Activated CD4-positive, alpha-beta memory T cell treated with anti-CD3 and anti-CD28 coated beads, Interleukin-2, amount 10 ng/mL, durations not matched to agents 7 days and 5 days (primary cell): ENCODE results near the gene FOSL1. TPM values are rescaled to one million over a fixed set of nuclear protein-coding genes. Genes with fewer than 3 reads are reported as not detected.
"Not testable (repeated sequence)": the region's sequence is repeated elsewhere in the genome, so short reads cannot be mapped to it uniquely, and the experiment has no call there.

Source experiments
- CTCF ChIA-PET: fragments of 350-600 bp; sonication (Branson Sonifier 250); formaldehyde crosslinking; loops from one replicate; lab custom pipeline; 2021; ENCODE audit warnings: antibody characterized with exemption, inconsistent platforms; lab: Charles Lee
- POLR2A ChIA-PET: fragments of 350-600 bp; sonication (Branson Sonifier 250); formaldehyde crosslinking; loops from one replicate; lab custom pipeline; 2021; ENCODE audit warnings: antibody characterized with exemption; lab: Charles Lee
- DNase-seq: peaks from one replicate; pipeline ENCODE4 v3.0.0-alpha.2; 2020
- H3K27ac Mint-ChIP-seq: one replicate; pipeline ENCODE4 v1.8.0; 2021; ENCODE audit warnings: mild to moderate bottlenecking, mixed read lengths
- H3K27me3 Mint-ChIP-seq: one replicate; pipeline ENCODE4 v1.8.0; 2021; ENCODE audit warnings: mixed read lengths
- H3K36me3 Mint-ChIP-seq: one replicate; pipeline ENCODE4 v1.8.0; 2021; ENCODE audit warnings: low read depth, mixed read lengths
- H3K4me1 Mint-ChIP-seq: one replicate; pipeline ENCODE4 v1.8.0; 2021; ENCODE audit warnings: mixed read lengths
- H3K4me3 Mint-ChIP-seq: one replicate; pipeline ENCODE4 v1.8.0; 2021; ENCODE audit warnings: mild to moderate bottlenecking, mixed read lengths
- H3K9me3 Mint-ChIP-seq: one replicate; pipeline ENCODE4 v1.8.0; 2021; ENCODE audit warnings: mixed read lengths
- total RNA-seq, 2 experiments: library from RNA; stranded (reverse); gene quantifications; one replicate each; pipeline ENCODE4 v1.2.3, GENCODE V29; 2021

Gene FOSL1
- total RNA-seq, 2 experiments from 2014 or later, result 4.5 to 5.0 TPM

GRCh38 chr11:65851811-65852507, 48.2 kb downstream of the FOSL1 start:
- Mint-ChIP-seq H3K4me1 (peaks cover 38% of the 10 kb centered on the region), H3K4me3 (no peak overlapping the region), H3K27me3 (no peaks in the 10 kb centered on the region), H3K9me3 (peaks cover 5% of the 10 kb centered on the region), H3K36me3 (peaks cover 66% of the 10 kb centered on the region), H3K27ac (no peak overlapping the region)
- CTCF ChIA-PET, result interaction anchor here (1.0 to 1.5 kb wide), 11 partner anchors 8 to 194 kb away, joined by 3 to 13 read pairs (median 3); partner anchors contain the start of genes BANF1, EIF1AD, FIBP and KAT5
- POLR2A ChIA-PET, result interaction anchor here (0.6 to 4.6 kb wide), 20 partner anchors 9 to 213 kb away, joined by 3 to 38 read pairs (median 4); partner anchors contain the start of genes CCDC85B, CTSW, FIBP and FOSL1
- DNase-seq, result no peak

GRCh38 chr11:65851083-65851579, 49.1 kb downstream of the FOSL1 start:
- no peak overlapping the region for H3K27ac Mint-ChIP-seq
- DNase-seq, result peak; percentile 29
- no peak overlapping the region for H3K4me3 Mint-ChIP-seq
- H3K9me3 Mint-ChIP-seq, result peaks cover 5% of the 10 kb centered on the region
- H3K36me3 Mint-ChIP-seq, result peaks cover 58% of the 10 kb centered on the region
- H3K27me3 Mint-ChIP-seq, result no peaks in the 10 kb centered on the region
- H3K4me1 Mint-ChIP-seq, result peaks cover 29% of the 10 kb centered on the region
- ChIA-PET POLR2A (interaction anchor here (0.6 to 4.6 kb wide), 20 partner anchors 9 to 212 kb away, joined by 3 to 38 read pairs (median 3); partner anchors contain the start of genes BANF1, CCDC85B, CTSW and EIF1AD), CTCF (interaction anchor here (1.0 to 1.5 kb wide), 10 partner anchors 9 to 194 kb away, joined by 3 to 13 read pairs (median 4); partner anchors contain the start of genes BANF1, EIF1AD, FIBP and KAT5)

GRCh38 chr11:65850217-65851082, 49.7 kb downstream of the FOSL1 start:
- H3K36me3 Mint-ChIP-seq, result peaks cover 51% of the 10 kb centered on the region
- H3K9me3 Mint-ChIP-seq, result peaks cover 5% of the 10 kb centered on the region
- H3K27me3 Mint-ChIP-seq, result no peaks in the 10 kb centered on the region
- no peak overlapping the region for H3K27ac Mint-ChIP-seq
- DNase-seq, result peak; percentile 17
- H3K4me1 Mint-ChIP-seq, result peaks cover 22% of the 10 kb centered on the region
- CTCF ChIA-PET, result interaction anchor here (1.0 to 2.6 kb wide), 8 partner anchors 9 to 195 kb away, joined by 3 to 13 read pairs (median 4); partner anchors contain the start of genes FIBP, KAT5 and MUS81
- POLR2A ChIA-PET, result interaction anchor here (0.7 to 4.6 kb wide), 13 partner anchors 8 to 172 kb away, joined by 3 to 38 read pairs (median 5); partner anchors contain the start of genes AP5B1, BANF1, CFL1 and EIF1AD
- H3K4me3 Mint-ChIP-seq, result no peak overlapping the region

GRCh38 chr11:65849771-65850216, 50.4 kb downstream of the FOSL1 start:
- peaks cover 5% of the 10 kb centered on the region for H3K9me3 Mint-ChIP-seq
- H3K4me1 Mint-ChIP-seq, result peaks cover 17% of the 10 kb centered on the region
- no peak overlapping the region for H3K4me3 Mint-ChIP-seq
- H3K36me3 Mint-ChIP-seq, result peaks cover 45% of the 10 kb centered on the region
- H3K27me3 Mint-ChIP-seq, result no peaks in the 10 kb centered on the region
- POLR2A ChIA-PET, result interaction anchor here (0.7 to 4.6 kb wide), 9 partner anchors 8 to 129 kb away, joined by 3 to 38 read pairs (median 6); partner anchors contain the start of genes AP5B1, CFL1, MUS81 and RNASEH2C
- no peak overlapping the region for H3K27ac Mint-ChIP-seq
- no peak for DNase-seq
- CTCF ChIA-PET, result interaction anchor here (2.6 kb wide), 1 partner anchor 10 kb away, joined by 10 read pairs; the partner anchor contains the start of gene MUS81

- CTCF ChIA-PET, result interaction anchor here (2.6 kb wide), 1 partner anchor 10 kb away, joined by 10 read pairs; the partner anchor contains the start of gene MUS81
- H3K27ac Mint-ChIP-seq, result no peak overlapping the region
- POLR2A ChIA-PET, result interaction anchor here (1.0 to 4.6 kb wide), 8 partner anchors 9 to 129 kb away, joined by 3 to 38 read pairs (median 9); partner anchors contain the start of genes AP5B1, CFL1, MUS81 and RNASEH2C
- H3K4me1 Mint-ChIP-seq, result peaks cover 13% of the 10 kb centered on the region
- no peak for DNase-seq
- H3K4me3 Mint-ChIP-seq, result no peak overlapping the region
- peaks cover 5% of the 10 kb centered on the region for H3K9me3 Mint-ChIP-seq
- H3K36me3 Mint-ChIP-seq, result peaks cover 41% of the 10 kb centered on the region
- no peaks in the 10 kb centered on the region for H3K27me3 Mint-ChIP-seq
These were observed 50.8 kb downstream of the FOSL1 start for GRCh38 chr11:65849366-65849765.

- not testable (repeated sequence) for H3K4me1 Mint-ChIP-seq, H3K9me3 Mint-ChIP-seq, H3K27me3 Mint-ChIP-seq, DNase-seq, H3K4me3 Mint-ChIP-seq, H3K27ac Mint-ChIP-seq
- CTCF ChIA-PET, result interaction anchor here (0.8 to 2.6 kb wide), 2 partner anchors 11 to 36 kb away, joined by 3 to 10 read pairs; partner anchors contain the start of gene MUS81
- POLR2A ChIA-PET, result interaction anchor here (0.7 to 4.6 kb wide), 5 partner anchors 9 to 128 kb away, joined by 3 to 38 read pairs (median 5); partner anchors contain the start of genes CFL1, MUS81 and RNASEH2C
- H3K36me3 Mint-ChIP-seq, result peaks cover 34% of the 10 kb centered on the region
These were observed 51.5 kb downstream of the FOSL1 start for GRCh38 chr11:65848693-65849092.

- H3K27ac Mint-ChIP-seq, result no peak overlapping the region
- H3K4me1 Mint-ChIP-seq, result peaks cover 2% of the 10 kb centered on the region
- ChIA-PET CTCF (interaction anchor here (1.0 to 1.3 kb wide), 3 partner anchors 29 to 46 kb away, joined by 4 read pairs; no protein-coding TSS in a partner anchor), POLR2A (interaction anchor here (1.2 to 2.3 kb wide), 2 partner anchors 10 to 12 kb away, joined by 3 to 13 read pairs; partner anchors contain the start of genes CFL1 and MUS81)
- H3K9me3 Mint-ChIP-seq, result peaks cover 5% of the 10 kb centered on the region
- DNase-seq, result no peak
- H3K4me3 Mint-ChIP-seq, result no peak overlapping the region
- peaks cover 24% of the 10 kb centered on the region for H3K36me3 Mint-ChIP-seq
- no peaks in the 10 kb centered on the region for H3K27me3 Mint-ChIP-seq
These were observed 52.4 kb downstream of the FOSL1 start for GRCh38 chr11:65847746-65848145.

GRCh38 chr11:65844231-65844872, 55.8 kb downstream of the FOSL1 start:
- no peaks in the 10 kb centered on the region for H3K27me3 Mint-ChIP-seq
- POLR2A ChIA-PET, result interaction anchor here (0.5 to 1.6 kb wide), 4 partner anchors 9 to 1981 kb away, joined by 3 to 4 read pairs (median 4); no protein-coding TSS in a partner anchor
- no peaks in the 10 kb centered on the region for H3K36me3 Mint-ChIP-seq
- no peaks in the 10 kb centered on the region for H3K9me3 Mint-ChIP-seq
- CTCF ChIA-PET, result interaction anchor here (0.7 kb wide), 1 partner anchor 15 kb away, joined by 6 read pairs; no protein-coding TSS in a partner anchor
- no peak overlapping the region for H3K27ac Mint-ChIP-seq
- no peak overlapping the region for H3K4me3 Mint-ChIP-seq
- no peak for DNase-seq
- H3K4me1 Mint-ChIP-seq, result no peaks in the 10 kb centered on the region

GRCh38 chr11:65843811-65844210, 56.4 kb downstream of the FOSL1 start:
- H3K36me3 Mint-ChIP-seq, result no peaks in the 10 kb centered on the region
- H3K9me3 Mint-ChIP-seq, result no peaks in the 10 kb centered on the region
- DNase-seq, result no peak
- POLR2A ChIA-PET, result interaction anchor here (0.5 to 2.9 kb wide), 3 partner anchors 8 to 1981 kb away, joined by 3 to 13 read pairs (median 4); no protein-coding TSS in a partner anchor
- no peaks in the 10 kb centered on the region for H3K27me3 Mint-ChIP-seq
- no peak overlapping the region for H3K27ac Mint-ChIP-seq
- CTCF ChIA-PET, result interaction anchor here (0.7 to 0.8 kb wide), 2 partner anchors 16 to 43 kb away, joined by 3 to 6 read pairs; no protein-coding TSS in a partner anchor
- H3K4me1 Mint-ChIP-seq, result no peaks in the 10 kb centered on the region
- H3K4me3 Mint-ChIP-seq, result no peak overlapping the region

- Mint-ChIP-seq H3K9me3 (no peaks in the 10 kb centered on the region), H3K4me1 (no peaks in the 10 kb centered on the region), H3K27me3 (no peaks in the 10 kb centered on the region), H3K36me3 (no peaks in the 10 kb centered on the region), H3K4me3 (no peak overlapping the region), H3K27ac (no peak overlapping the region)
- POLR2A ChIA-PET, result interaction anchor here (2.9 kb wide), 1 partner anchor 10 kb away, joined by 13 read pairs; no protein-coding TSS in a partner anchor
- CTCF ChIA-PET, result no interaction called here
- DNase-seq, result no peak
These were observed 58.0 kb downstream of the FOSL1 start for GRCh38 chr11:65842144-65842543.
